OCI-LY3 (cell line): ENCODE results near the gene TSPAN9.

Experiments used
- EZH2phosphoT487 ChIP-seq: fragments of 200-600 bp; shearing (Covaris generic); IDR thresholded peaks from 2 replicates; pipeline ENCODE4 v1.6.1; 2018; ENCODE audit warnings: antibody characterized with exemption, mixed run types, low read depth
- TF ChIP-seq, protein P1 (sequence below): fragments of 200-600, 300-600 bp; sonication (generic); IDR thresholded peaks from 2 replicates; pipeline ENCODE4 v1.5.1; 2014; ENCODE audit warnings: antibody characterized with exemption, low read length, low read depth

DNA sequence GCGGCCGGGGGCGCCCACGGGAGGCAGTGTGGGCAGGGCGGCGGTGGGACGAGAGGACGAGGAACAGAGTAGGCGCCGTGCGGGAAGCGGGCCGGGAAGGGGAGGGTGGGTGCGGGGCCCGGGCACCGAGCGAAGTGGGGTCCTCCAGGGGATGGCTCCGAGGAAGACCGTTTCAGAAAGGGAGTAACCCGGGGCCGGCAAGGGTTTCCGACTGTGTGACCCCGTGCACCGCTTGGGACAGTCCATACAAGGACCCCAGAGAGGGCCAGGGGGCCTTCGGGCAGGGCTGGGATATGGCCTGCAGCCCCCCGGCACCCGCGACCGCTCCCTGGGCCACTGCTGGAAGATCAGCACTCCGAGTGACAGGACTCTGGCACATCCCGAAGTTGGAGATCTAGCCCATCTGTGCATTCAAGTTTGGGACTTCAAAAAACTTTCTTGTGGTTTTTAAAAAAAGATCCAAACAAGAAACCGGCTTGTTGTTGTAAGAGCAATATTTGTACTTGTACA, 448 bp downstream of the TSPAN9 start:
- TF ChIP-seq, protein P1, sequence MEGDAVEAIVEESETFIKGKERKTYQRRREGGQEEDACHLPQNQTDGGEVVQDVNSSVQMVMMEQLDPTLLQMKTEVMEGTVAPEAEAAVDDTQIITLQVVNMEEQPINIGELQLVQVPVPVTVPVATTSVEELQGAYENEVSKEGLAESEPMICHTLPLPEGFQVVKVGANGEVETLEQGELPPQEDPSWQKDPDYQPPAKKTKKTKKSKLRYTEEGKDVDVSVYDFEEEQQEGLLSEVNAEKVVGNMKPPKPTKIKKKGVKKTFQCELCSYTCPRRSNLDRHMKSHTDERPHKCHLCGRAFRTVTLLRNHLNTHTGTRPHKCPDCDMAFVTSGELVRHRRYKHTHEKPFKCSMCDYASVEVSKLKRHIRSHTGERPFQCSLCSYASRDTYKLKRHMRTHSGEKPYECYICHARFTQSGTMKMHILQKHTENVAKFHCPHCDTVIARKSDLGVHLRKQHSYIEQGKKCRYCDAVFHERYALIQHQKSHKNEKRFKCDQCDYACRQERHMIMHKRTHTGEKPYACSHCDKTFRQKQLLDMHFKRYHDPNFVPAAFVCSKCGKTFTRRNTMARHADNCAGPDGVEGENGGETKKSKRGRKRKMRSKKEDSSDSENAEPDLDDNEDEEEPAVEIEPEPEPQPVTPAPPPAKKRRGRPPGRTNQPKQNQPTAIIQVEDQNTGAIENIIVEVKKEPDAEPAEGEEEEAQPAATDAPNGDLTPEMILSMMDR = no peak
- TF ChIP-seq EZH2phosphoT487 = no peak
